ENCODE data around the gene FXYD3.
"Not testable (repeated sequence)": the region's sequence is repeated elsewhere in the genome, so short reads cannot be mapped to it uniquely, and the experiment has no call there.

Gene FXYD3

DNA sequence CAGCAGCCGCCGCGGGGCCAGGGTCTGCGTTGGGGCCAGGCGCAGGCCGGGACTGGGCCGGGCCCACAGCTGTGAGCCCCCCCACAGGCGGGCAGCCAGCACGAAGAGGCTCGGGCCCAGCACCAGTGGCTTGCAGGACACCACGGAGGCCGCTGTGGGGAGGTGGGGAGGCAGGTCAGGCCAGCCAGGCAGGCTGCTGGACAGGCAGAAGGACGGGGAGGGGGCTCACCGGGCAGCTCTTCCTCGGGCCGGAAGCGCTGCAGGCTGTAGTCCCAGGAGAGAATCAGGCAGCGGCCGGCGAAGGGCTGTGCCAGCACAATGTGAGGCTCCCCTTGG is 11.0 kb downstream of the FXYD3 start:
- H3K4me3 ChIP-seq (ENCODE audit: low read depth, low read length), result no peak overlapping the region
- no peak for TF ChIP-seq CTCF (IDR thresholded peaks at IDR 0.05; ENCODE audit: low read depth, low read length)

GRCh38 chr19:35127871-35128270 is 12.2 kb downstream of the FXYD3 start:
- H3K4me3 ChIP-seq (ENCODE audit: low read depth, low read length), result no peak overlapping the region
- TF ChIP-seq CTCF (IDR thresholded peaks at IDR 0.05; ENCODE audit: low read depth, low read length), result no peak

DNA sequence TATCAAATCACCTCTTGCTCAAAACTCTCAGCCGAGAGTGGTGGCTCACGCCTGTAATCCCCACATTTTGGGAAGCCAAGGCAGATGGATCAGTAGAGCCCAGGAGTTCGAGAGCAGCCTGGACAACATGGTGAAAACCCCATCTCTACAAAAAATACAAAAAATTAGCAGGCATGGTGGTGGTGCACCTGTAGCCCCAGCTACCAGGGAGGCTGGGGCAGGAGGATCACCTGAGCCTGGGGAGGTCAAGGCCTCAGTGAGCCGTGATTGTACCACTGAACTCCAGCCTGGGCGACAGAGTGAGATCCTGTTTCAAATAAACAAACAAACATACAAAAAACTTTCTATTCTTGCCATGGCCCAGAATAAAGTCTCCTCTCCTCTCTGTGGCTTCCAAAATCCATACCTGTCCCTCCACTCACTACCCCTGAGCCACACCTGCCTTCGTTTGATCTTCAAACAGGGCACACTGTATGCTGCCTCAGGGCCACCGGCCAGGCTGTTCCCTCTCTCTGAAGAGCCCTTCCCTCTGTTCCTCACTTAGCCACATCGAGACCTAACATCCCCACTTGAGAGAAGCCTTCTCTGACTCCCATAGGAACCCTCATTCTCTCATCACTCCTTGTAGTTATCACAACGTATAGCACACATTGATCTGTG is 12.9 kb downstream of the FXYD3 start:
- no peak for TF ChIP-seq CTCF (IDR thresholded peaks at IDR 0.05; ENCODE audit: low read depth, low read length)

DNA sequence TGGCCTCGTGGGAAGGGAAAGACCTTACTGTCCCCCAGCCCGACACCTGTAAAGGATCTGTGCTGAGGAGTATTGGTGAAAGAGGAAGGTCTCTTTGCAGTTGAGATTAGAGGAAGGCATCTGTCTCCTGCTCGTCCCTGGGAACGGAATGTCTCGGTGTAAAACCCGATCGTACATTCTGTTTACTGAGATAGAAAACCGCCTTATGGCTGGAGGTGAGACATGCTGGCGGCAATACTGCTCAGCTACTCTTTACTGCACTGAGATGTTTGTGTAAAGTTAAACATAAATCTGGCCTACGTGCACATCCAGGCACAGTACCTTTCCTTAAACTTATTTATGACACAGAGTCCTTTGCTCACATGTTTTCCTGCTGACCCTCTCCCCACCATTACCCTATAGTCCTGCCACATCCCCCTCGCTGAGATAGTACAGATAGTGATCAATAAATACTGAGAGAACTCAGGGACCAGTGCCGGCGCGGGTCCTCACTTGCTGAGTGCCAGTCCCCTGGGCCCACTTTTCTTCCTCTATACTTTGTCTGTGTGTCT is 14.2 kb downstream of the FXYD3 start:
- H3K4me3 ChIP-seq (ENCODE audit: low read depth, low read length), result not testable (repeated sequence)

More for the DNA sequence above, 12.9 kb downstream of the FXYD3 start:
- no peak overlapping the region for H3K4me3 ChIP-seq (ENCODE audit: low read depth, low read length)

- H3K4me3 ChIP-seq (ENCODE audit: low read depth, low read length), result no peak overlapping the region
- TF ChIP-seq CTCF (IDR thresholded peaks at IDR 0.05; ENCODE audit: low read depth, low read length), result no peak
Measured at GRCh38 chr19:35130761-35131720, 15.4 kb downstream of the FXYD3 start.

DNA sequence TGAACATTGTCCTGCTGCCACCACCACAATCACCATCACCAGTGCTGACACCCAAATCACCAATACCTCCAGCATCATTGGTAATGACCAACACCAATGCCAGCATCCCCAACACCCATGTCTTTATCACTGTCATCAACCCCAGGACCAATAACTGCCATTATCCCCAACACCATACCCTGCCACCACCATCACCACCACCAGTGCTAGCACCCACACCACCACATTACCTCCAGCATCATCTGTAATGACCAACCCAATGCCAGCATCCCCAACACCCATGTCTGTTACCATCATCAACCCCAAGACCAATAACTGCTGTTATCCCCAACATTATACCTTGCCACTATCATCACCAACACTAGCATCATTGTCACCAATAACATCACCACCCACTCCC is 16.6 kb downstream of the FXYD3 start:
- H3K4me3 ChIP-seq (ENCODE audit: low read depth, low read length), result no peak overlapping the region
- TF ChIP-seq CTCF (IDR thresholded peaks at IDR 0.05; ENCODE audit: low read depth, low read length), result no peak

GRCh38 chr19:35133826-35134225 is 18.2 kb downstream of the FXYD3 start:
- no peak for TF ChIP-seq CTCF (IDR thresholded peaks at IDR 0.05; ENCODE audit: low read depth, low read length)
- no peak overlapping the region for H3K4me3 ChIP-seq (ENCODE audit: low read depth, low read length)

All from WI38 (cell line).